ENCODE data around the gene OSBP2. TPM values are rescaled to one million over a fixed set of nuclear protein-coding genes. Genes with fewer than 3 reads are reported as not detected.

OSBP2 gene
- total RNA-seq, 1 donor from 2014 or later = 0.58 TPM

GRCh38 chr22:30701872-30702271 lies 7.2 kb downstream of the OSBP2 start:
- H3K4me3 Mint-ChIP-seq = no peak overlapping the region
- no peaks in the 10 kb centered on the region for H3F3A ChIP-seq (ENCODE audit: low read depth)
- H3K36me3 ChIP-seq = no peaks in the 10 kb centered on the region
- H3K4me1 ChIP-seq = no peaks in the 10 kb centered on the region
- no peak overlapping the region for H3K27ac Mint-ChIP-seq
- no peak overlapping the region for H2AFZ ChIP-seq (replicated peaks)
- H3K27me3 Mint-ChIP-seq (ENCODE audit: insufficient read depth, low read depth) = peaks cover 15% of the 10 kb centered on the region
- no peak overlapping the region for H3K4me3 ChIP-seq
- DNase-seq (ENCODE audit: low spot score) = no peak
- H4K20me1 ChIP-seq (ENCODE audit: low read depth) = no peaks in the 10 kb centered on the region
- no peak overlapping the region for H3K9ac ChIP-seq
- H3K4me1 Mint-ChIP-seq = peaks cover 27% of the 10 kb centered on the region
- no peak overlapping the region for H3K27ac ChIP-seq
- no peaks in the 10 kb centered on the region for H3K9me3 ChIP-seq (ENCODE audit: low read depth)
- H3K9me3 Mint-ChIP-seq = no peaks in the 10 kb centered on the region
- H3K79me2 ChIP-seq (ENCODE audit: low read depth) = no peaks in the 10 kb centered on the region
- TF ChIP-seq CTCF (IDR thresholded peaks at IDR 0.05) (no peak), EZH2 (IDR thresholded peaks at IDR 0.05) (no peak), EZH2phosphoT487 (IDR thresholded peaks at IDR 0.05) (no peak)
- no peaks in the 10 kb centered on the region for H3K36me3 Mint-ChIP-seq
- peaks cover 13% of the 10 kb centered on the region for H3K27me3 ChIP-seq
- no peak overlapping the region for H3K4me2 ChIP-seq

- H3F3A ChIP-seq (ENCODE audit: low read depth) = no peaks in the 10 kb centered on the region
- H3K79me2 ChIP-seq (ENCODE audit: low read depth) = no peaks in the 10 kb centered on the region
- Mint-ChIP-seq H3K9me3 (no peaks in the 10 kb centered on the region), H3K4me3 (no peak overlapping the region), H3K36me3 (no peaks in the 10 kb centered on the region), H3K27me3 (ENCODE audit: insufficient read depth, low read depth) (peaks cover 15% of the 10 kb centered on the region), H3K27ac (no peak overlapping the region), H3K4me1 (peaks cover 29% of the 10 kb centered on the region)
- no peaks in the 10 kb centered on the region for H3K36me3 ChIP-seq
- H3K27me3 ChIP-seq = peaks cover 3% of the 10 kb centered on the region
- no peak overlapping the region for H2AFZ ChIP-seq (replicated peaks)
- no peak overlapping the region for H3K4me3 ChIP-seq
- TF ChIP-seq EZH2 (IDR thresholded peaks at IDR 0.05) = no peak
- TF ChIP-seq EZH2phosphoT487 (IDR thresholded peaks at IDR 0.05) = no peak
- no peak for TF ChIP-seq CTCF (IDR thresholded peaks at IDR 0.05)
- H3K4me1 ChIP-seq = no peaks in the 10 kb centered on the region
- no peaks in the 10 kb centered on the region for H4K20me1 ChIP-seq (ENCODE audit: low read depth)
- H3K9ac ChIP-seq = no peak overlapping the region
- no peaks in the 10 kb centered on the region for H3K9me3 ChIP-seq (ENCODE audit: low read depth)
- no peak overlapping the region for H3K27ac ChIP-seq
- H3K4me2 ChIP-seq = no peak overlapping the region
- no peak for DNase-seq (ENCODE audit: low spot score)
Observed at GRCh38 chr22:30702856-30703255, 8.2 kb downstream of the OSBP2 start.

GRCh38 chr22:30704978-30705377 lies 10.3 kb downstream of the OSBP2 start:
- Mint-ChIP-seq H3K4me3 (no peak overlapping the region), H3K4me1 (peaks cover 29% of the 10 kb centered on the region), H3K36me3 (no peaks in the 10 kb centered on the region), H3K9me3 (no peaks in the 10 kb centered on the region), H3K27ac (no peak overlapping the region), H3K27me3 (ENCODE audit: insufficient read depth, low read depth) (peaks cover 11% of the 10 kb centered on the region)
- H3K27me3 ChIP-seq = no peaks in the 10 kb centered on the region
- H3K9ac ChIP-seq = no peak overlapping the region
- no peaks in the 10 kb centered on the region for H4K20me1 ChIP-seq (ENCODE audit: low read depth)
- DNase-seq (ENCODE audit: low spot score) = no peak
- TF ChIP-seq EZH2 (IDR thresholded peaks at IDR 0.05) (no peak), CTCF (IDR thresholded peaks at IDR 0.05) (no peak), EZH2phosphoT487 (IDR thresholded peaks at IDR 0.05) (no peak)
- H3K27ac ChIP-seq = no peak overlapping the region
- no peaks in the 10 kb centered on the region for H3K4me1 ChIP-seq
- H2AFZ ChIP-seq (replicated peaks) = no peak overlapping the region
- H3F3A ChIP-seq (ENCODE audit: low read depth) = no peaks in the 10 kb centered on the region
- H3K79me2 ChIP-seq (ENCODE audit: low read depth) = no peaks in the 10 kb centered on the region
- no peak overlapping the region for H3K4me2 ChIP-seq
- no peaks in the 10 kb centered on the region for H3K9me3 ChIP-seq (ENCODE audit: low read depth)
- no peak overlapping the region for H3K4me3 ChIP-seq
- no peaks in the 10 kb centered on the region for H3K36me3 ChIP-seq

Data from neural progenitor cell (in vitro differentiated cells).